SK-N-SH (cell line): ENCODE data around the gene NAV2. TPM values are rescaled to one million over a fixed set of nuclear protein-coding genes. Genes with fewer than 3 reads are reported as not detected.

Experiments used
- CTCF ChIA-PET: fragments of 300-600, 350-600 bp; formaldehyde crosslinking; extraction: SDS; loops from one replicate; lab custom pipeline; 2021; lab: Yijun Ruan, JAX
- POLR2A ChIA-PET: fragments of 350-600 bp; sonication (Branson Sonifier 250); formaldehyde crosslinking; extraction: SDS; loops from one replicate; lab custom pipeline; 2020; ENCODE audit warnings: antibody characterized with exemption, inconsistent platforms; lab: Yijun Ruan, JAX
- DNase-seq: peaks from one replicate; pipeline ENCODE4 v3.0.0; 2012
- H2AFZ ChIP-seq: fragments of 200-600 bp; sonication (generic); 2 replicates; pipeline ENCODE4 v1.8.1; 2016; ENCODE audit warnings: antibody characterized with exemption, mild to moderate bottlenecking, low read depth
- H3F3A ChIP-seq: fragments of 200-600 bp; sonication (generic); replicated peaks from 2 replicates; pipeline ENCODE3; 2016; ENCODE audit warnings: antibody characterized with exemption, mild to moderate bottlenecking; ENCODE audit not compliant: insufficient read depth
- H3K27ac ChIP-seq, 2 experiments: fragments of 200-500 bp in 1 of 2; fragments of 200-600 bp in 1 of 2; sonication (Bioruptor generic) in 1 of 2; sonication (generic), shearing (Covaris generic) in 1 of 2; 2 replicates each; pipeline versions ENCODE4 v1.5.1 to v1.6.1; 2014 to 2016; ENCODE audit warnings: low read depth in 2 of 2, inconsistent platforms in 1 of 2, low read length in 1 of 2, mild to moderate bottlenecking in 1 of 2, mixed read lengths in 1 of 2
- H3K27me3 ChIP-seq: fragments of 200-600 bp; sonication (generic), shearing (Covaris generic); 2 replicates; pipeline ENCODE4 v1.6.1; 2016; ENCODE audit warnings: mixed run types; ENCODE audit not compliant: insufficient read depth
- H3K36me3 ChIP-seq, 2 experiments: fragments of 200-500 bp in 1 of 2; fragments of 200-600 bp in 1 of 2; sonication (Bioruptor generic) in 1 of 2; sonication (generic) in 1 of 2; replicated peaks in 1 of 2; 2 replicates each; pipeline versions ENCODE3 to v1.5.1; 2014 to 2016; ENCODE audit warnings: low read length in 1 of 2, mild to moderate bottlenecking in 1 of 2; ENCODE audit not compliant: insufficient read depth in 2 of 2, control insufficient read depth in 1 of 2
- H3K4me1 ChIP-seq, 2 experiments: fragments of 200-500 bp in 1 of 2; fragments of 200-600 bp in 1 of 2; sonication (Bioruptor generic) in 1 of 2; sonication (generic), shearing (Covaris generic) in 1 of 2; 2 replicates each; pipeline versions ENCODE4 v1.5.1 to v1.6.1; 2014 to 2016; ENCODE audit warnings: low read depth in 1 of 2, low read length in 1 of 2, mixed run types in 1 of 2; ENCODE audit not compliant: insufficient read depth in 2 of 2, control insufficient read depth in 1 of 2
- H3K4me2 ChIP-seq: fragments of 200-600 bp; sonication (generic), shearing (Covaris generic); 2 replicates; pipeline ENCODE4 v1.6.1; 2017; ENCODE audit warnings: mixed run types
- H3K4me3 ChIP-seq, 2 experiments: fragments of 200-500 bp in 1 of 2; fragments of 200-600 bp in 1 of 2; sonication (Bioruptor generic) in 1 of 2; sonication (generic), shearing (Covaris generic) in 1 of 2; 2 replicates each; pipeline versions ENCODE4 v1.5.1 to v1.8.1; 2014 to 2016; ENCODE audit warnings: low read depth in 2 of 2, inconsistent platforms in 1 of 2, low read length in 1 of 2, mild to moderate bottlenecking in 1 of 2, mixed read lengths in 1 of 2, moderate library complexity in 1 of 2
- H3K79me2 ChIP-seq: fragments of 200-600 bp; sonication (generic); 2 replicates; pipeline ENCODE4 v1.8.1; 2017; ENCODE audit warnings: mild to moderate bottlenecking; ENCODE audit not compliant: insufficient read depth
- H3K9ac ChIP-seq: fragments of 200-600 bp; sonication (generic); 2 replicates; pipeline ENCODE4 v1.6.1; 2017; ENCODE audit warnings: mixed run types
- H3K9me2 ChIP-seq: fragments of 200-600 bp; sonication (generic); 2 replicates; pipeline ENCODE4 v1.6.1; 2017; ENCODE audit warnings: mixed run types
- H3K9me3 ChIP-seq: fragments of 200-600 bp; sonication (generic); 2 replicates; pipeline ENCODE4 v1.6.1; 2017; ENCODE audit warnings: mixed run types, mild to moderate bottlenecking, moderate library complexity
- H4K20me1 ChIP-seq: fragments of 200-600 bp; sonication (generic); 2 replicates; pipeline ENCODE4 v1.6.1; 2017; ENCODE audit warnings: mild to moderate bottlenecking, mixed run types; ENCODE audit not compliant: insufficient read depth
- EP300 ChIP-seq, 2 experiments: IDR thresholded peaks; 2 replicates each; pipeline versions ENCODE4 v1.4.0 to v1.6.1; 2012; ENCODE audit warnings: borderline replicate concordance in 1 of 2, low read depth in 1 of 2, low read length in 1 of 2
- EZH2phosphoT487 ChIP-seq: fragments of 200-600 bp; sonication (generic); IDR thresholded peaks from 2 replicates; pipeline ENCODE4 v1.6.1; 2017; ENCODE audit warnings: low read depth, mixed run types, mild to moderate bottlenecking, antibody characterized with exemption, moderate library complexity, borderline replicate concordance
- FOSL2 ChIP-seq: IDR thresholded peaks from 2 replicates; pipeline ENCODE4 v1.4.0; 2012; ENCODE audit warnings: low read depth, mild to moderate bottlenecking, moderate library complexity, borderline replicate concordance
- FOXM1 ChIP-seq: IDR thresholded peaks from 2 replicates; pipeline ENCODE4 v1.4.0; 2012; ENCODE audit warnings: low read depth, mild to moderate bottlenecking
- GABPA ChIP-seq: IDR thresholded peaks from 2 replicates; pipeline ENCODE4 v1.4.0; 2012; ENCODE audit warnings: low read depth, mild to moderate bottlenecking
- IRF3 ChIP-seq: fragments of 150-350 bp; IDR thresholded peaks from 2 replicates; pipeline ENCODE4 v1.6.1; 2016; ENCODE audit warnings: mild to moderate bottlenecking, low read depth, low read length
- JUND ChIP-seq: IDR thresholded peaks from 2 replicates; pipeline ENCODE4 v1.4.0; 2012
- MEF2A ChIP-seq: IDR thresholded peaks from 2 replicates; pipeline ENCODE4 v1.4.0; 2012; ENCODE audit warnings: low read depth, borderline replicate concordance
- MXI1 ChIP-seq: IDR thresholded peaks from 2 replicates; pipeline ENCODE4 v1.6.1; 2012; ENCODE audit warnings: mild to moderate bottlenecking, low read depth, low read length, improper control_type of control experiment
- RAD21 ChIP-seq: IDR thresholded peaks from 2 replicates; pipeline ENCODE4 v1.6.1; 2012; ENCODE audit warnings: mild to moderate bottlenecking, low read length
- RCOR1 ChIP-seq: fragments of 150-350 bp; IDR thresholded peaks from 2 replicates; pipeline ENCODE4 v1.6.1; 2017; ENCODE audit warnings: antibody characterized with exemption, low read length
- REST ChIP-seq: IDR thresholded peaks from 2 replicates; pipeline ENCODE4 v1.6.1; 2012; ENCODE audit warnings: mild to moderate bottlenecking, low read depth, low read length, moderate library complexity
- SIN3A ChIP-seq: IDR thresholded peaks from 2 replicates; pipeline ENCODE4 v1.6.1; 2012; ENCODE audit warnings: low read depth, mild to moderate bottlenecking, low read length, moderate library complexity, borderline replicate concordance
- TAF1 ChIP-seq: IDR thresholded peaks from 2 replicates; pipeline ENCODE4 v1.6.1; 2012; ENCODE audit warnings: low read depth, mild to moderate bottlenecking, low read length, moderate library complexity, borderline replicate concordance
- TCF12 ChIP-seq: IDR thresholded peaks from 2 replicates; pipeline ENCODE4 v1.4.0; 2012
- TEAD4 ChIP-seq: IDR thresholded peaks from 2 replicates; pipeline ENCODE4 v1.4.0; 2012; ENCODE audit warnings: mild to moderate bottlenecking, borderline replicate concordance; ENCODE audit not compliant: insufficient read depth
- YY1 ChIP-seq: IDR thresholded peaks from 2 replicates; pipeline ENCODE4 v1.4.0; 2012; ENCODE audit warnings: low read depth, mild to moderate bottlenecking
- WGBS: methylation state at CpG from one replicate; pipeline ENCODE4 v1.1.6; 2017; ENCODE audit warnings: low lambda C conversion rate; 5-methylcytosine and 5-hydroxymethylcytosine counted together
- polyA plus RNA-seq, 3 experiments: library from polyadenylated mRNA; depleted of rRNA; stranded (reverse); fragments of >200 nt; gene quantifications; 2 replicates each; pipeline ENCODE4 v1.2.3, GENCODE V29; 2012
- TF ChIP-seq, protein P1 (sequence below): IDR thresholded peaks from 2 replicates; pipeline ENCODE4 v1.4.0; 2012; ENCODE audit warnings: low read depth, borderline replicate concordance
- TF ChIP-seq, protein P2 (sequence below): IDR thresholded peaks from 2 replicates; pipeline ENCODE4 v1.4.0; 2012; ENCODE audit warnings: low read depth

The NAV2 gene
- polyA plus RNA-seq, 1 of the 3 experiments (the other 2 are of a cell fraction), result 26.2 TPM

- no peak for DNase-seq
- H3K9ac ChIP-seq, result no peak overlapping the region
- peaks cover 0 to 6% of the 10 kb centered on the region in 2 experiments; a peak in 2 of 4 replicates for H3K4me1 ChIP-seq
- H3F3A ChIP-seq, result peaks cover 26% of the 10 kb centered on the region
- H3K4me2 ChIP-seq, result no peak overlapping the region
- no peaks in the 10 kb centered on the region for H3K9me3 ChIP-seq
- ChIA-PET POLR2A (no interaction called here), CTCF (no interaction called here)
- no peak overlapping the region for H2AFZ ChIP-seq
- H3K27me3 ChIP-seq, result no peaks in the 10 kb centered on the region
- 82% methylated on average over 4 of the region's 4 CpGs for WGBS
- peaks cover 59 to 66% of the 10 kb centered on the region in 2 experiments for H3K36me3 ChIP-seq
- TF ChIP-seq, protein P1, sequence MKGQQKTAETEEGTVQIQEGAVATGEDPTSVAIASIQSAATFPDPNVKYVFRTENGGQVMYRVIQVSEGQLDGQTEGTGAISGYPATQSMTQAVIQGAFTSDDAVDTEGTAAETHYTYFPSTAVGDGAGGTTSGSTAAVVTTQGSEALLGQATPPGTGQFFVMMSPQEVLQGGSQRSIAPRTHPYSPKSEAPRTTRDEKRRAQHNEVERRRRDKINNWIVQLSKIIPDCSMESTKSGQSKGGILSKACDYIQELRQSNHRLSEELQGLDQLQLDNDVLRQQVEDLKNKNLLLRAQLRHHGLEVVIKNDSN, result no peak
- TF ChIP-seq, protein P2, sequence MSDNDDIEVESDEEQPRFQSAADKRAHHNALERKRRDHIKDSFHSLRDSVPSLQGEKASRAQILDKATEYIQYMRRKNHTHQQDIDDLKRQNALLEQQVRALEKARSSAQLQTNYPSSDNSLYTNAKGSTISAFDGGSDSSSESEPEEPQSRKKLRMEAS, result no peak
- no peak for TF ChIP-seq JUND
- H3K27ac ChIP-seq, result no peak overlapping the region
- no peaks in the 10 kb centered on the region for H3K9me2 ChIP-seq
- no peak overlapping the region for H3K4me3 ChIP-seq
- H4K20me1 ChIP-seq, result peaks cover 72% of the 10 kb centered on the region
- H3K79me2 ChIP-seq, result peaks cover 99% of the 10 kb centered on the region
Observed at GRCh38 chr11:19970944-19971343, 258.3 kb downstream of the NAV2 start.

- peaks cover 63% of the 10 kb centered on the region for H4K20me1 ChIP-seq
- ChIA-PET POLR2A (no interaction called here), CTCF (interaction anchor here (0.9 kb wide), 1 partner anchor 156 kb away, joined by 3 read pairs; no protein-coding TSS in a partner anchor)
- WGBS, result 90% methylated on average over 1 of the region's 2 CpGs
- H2AFZ ChIP-seq, result no peak overlapping the region
- H3K36me3 ChIP-seq, result peaks cover 54 to 64% of the 10 kb centered on the region in 2 experiments
- H3K4me3 ChIP-seq, result no peak overlapping the region
- no peak overlapping the region for H3K9ac ChIP-seq
- peaks cover 0 to 2% of the 10 kb centered on the region in 2 experiments; a peak in 2 of 4 replicates for H3K4me1 ChIP-seq
- H3K9me2 ChIP-seq, result no peaks in the 10 kb centered on the region
- H3K9me3 ChIP-seq, result no peaks in the 10 kb centered on the region
- H3K79me2 ChIP-seq, result peaks cover 99% of the 10 kb centered on the region
- no peak overlapping the region for H3K4me2 ChIP-seq
- peaks cover 23% of the 10 kb centered on the region for H3F3A ChIP-seq
- no peak overlapping the region for H3K27ac ChIP-seq
- DNase-seq, result no peak
- TF ChIP-seq GABPA, result no peak
- no peak for TF ChIP-seq EZH2phosphoT487
- no peak for TF ChIP-seq IRF3
- no peak for TF ChIP-seq MXI1
- TF ChIP-seq TEAD4, result no peak
- TF ChIP-seq FOXM1, result no peak
- no peak for TF ChIP-seq TAF1
- TF ChIP-seq FOSL2, result no peak
- TF ChIP-seq RCOR1, result no peak
- no peak for TF ChIP-seq TCF12
- TF ChIP-seq YY1, result no peak
- no peak for TF ChIP-seq RAD21
- TF ChIP-seq EP300 (IDR thresholded peaks at IDR 0.05; ENCODE audit: borderline replicate concordance in 1 of 2, low read depth in 1 of 2, low read length in 1 of 2), result no peak
- TF ChIP-seq REST, result no peak
- TF ChIP-seq SIN3A, result no peak
- no peak for TF ChIP-seq MEF2A
- no peaks in the 10 kb centered on the region for H3K27me3 ChIP-seq
Observed at GRCh38 chr11:19972091-19972490, 259.5 kb downstream of the NAV2 start.
